ENCODE data around the gene CDC42BPG.

GRCh38 chr11:64799623-64800302 is 44.7 kb downstream of the CDC42BPG start:
- TF ChIP-seq CTCF (IDR thresholded peaks at IDR 0.05) (no peak), EP300 (IDR thresholded peaks at IDR 0.05) (no peak), POLR2A (IDR thresholded peaks at IDR 0.05) (no peak)
